ENCODE measurements around the gene HOGA1. TPM values are rescaled to one million over a fixed set of nuclear protein-coding genes. Genes with fewer than 3 reads are reported as not detected.

Gene HOGA1
- total RNA-seq (10 to 100 TPM in 6 of 9 donors, 1 to 10 TPM in 3; 2.1 to 30.8 (median 13.3) TPM), polyA plus RNA-seq (10 to 100 TPM in 2 of 3 donors, 1 to 10 TPM in 1; 3.2 to 13.6 (median 12.1) TPM)
- long read RNA-seq, donor 1 = 0 reads
- long read RNA-seq, donor 2 = 0 reads
- long read RNA-seq, donor 3 = 0 reads
- long read RNA-seq, donor 4, partial matches to known transcripts = 2 of 6 reads
- long read RNA-seq, donor 4, other reads (novel, unspliced or antisense) = 0 of 6 reads
- long read RNA-seq, donor 5, transcript HOGA1-203 (3 exons, 1,999 nt) = minor isoform, 11 of 66 reads
- long read RNA-seq, donor 5, transcript HOGA1-202 (7 exons, 2,488 nt) = major isoform, 45 of 66 reads
- long read RNA-seq, donor 5, partial matches to known transcripts = 2 of 66 reads
- long read RNA-seq, donor 5, other reads (novel, unspliced or antisense) = 8 of 66 reads
- long read RNA-seq, donor 6, partial matches to known transcripts = 1 of 4 reads
- long read RNA-seq, donor 6, other reads (novel, unspliced or antisense) = 1 of 4 reads
- long read RNA-seq, donor 7 = 0 reads
- long read RNA-seq, donor 8 = 0 reads
- long read RNA-seq, donor 9 = 0 reads
- long read RNA-seq, donor 10 = 0 reads

DNA sequence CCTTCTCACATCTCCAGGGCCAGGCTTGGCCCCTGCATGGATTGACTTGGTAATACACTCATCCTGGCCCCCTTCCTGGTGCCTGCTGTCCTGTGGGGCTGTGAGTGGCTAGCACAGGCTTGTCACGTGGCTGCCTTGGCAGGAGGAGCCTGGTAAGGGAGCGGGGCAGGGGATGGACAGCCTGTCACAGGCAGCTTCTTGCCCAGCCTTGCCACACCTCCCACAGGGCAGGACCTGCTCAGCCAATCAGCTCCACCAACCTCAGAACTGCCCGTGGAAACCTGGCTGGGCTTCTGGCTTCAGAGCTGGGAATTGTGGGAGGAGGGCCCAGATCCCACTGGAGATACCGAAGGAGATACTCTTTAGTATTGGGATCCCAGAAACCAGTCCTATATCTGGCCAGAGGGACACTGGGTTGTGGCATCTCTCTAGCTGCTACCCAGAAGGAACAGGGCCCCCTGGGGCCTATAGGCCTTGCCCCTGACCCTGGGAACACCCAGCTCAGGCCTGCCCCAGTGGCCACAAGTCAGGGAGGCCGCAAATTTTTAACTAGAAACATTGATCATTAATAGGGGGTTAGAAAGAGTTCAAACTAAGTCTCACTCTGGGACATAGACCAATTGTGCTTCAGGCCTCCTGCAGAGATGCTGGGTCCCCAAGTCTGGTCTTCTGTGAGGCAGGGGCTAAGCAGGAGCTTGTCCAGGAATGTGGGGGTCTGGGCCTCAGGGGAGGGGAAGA lies at the start of gene HOGA1:
Gene HOGA1, plus strand, starts transcription at position 330 of the 738 bp plus-strand sequence. Its CDS starts 315 bp downstream, at position 645.
- peak within 1 kb of the TSS in 3 of 5 donors; percentile 34 to 71 (median 59) for H3K27ac ChIP-seq
- H3K27me3 ChIP-seq = no peaks in the 10 kb centered on the region
- H3K4me1 ChIP-seq (replicated peaks in 1 of 2) = peaks cover 10 to 32% of the 10 kb centered on the region in 2 donors
- intact Hi-C loops (cut with DNase I) = no loop called here
- H3K4me3 ChIP-seq = peak within 1 kb of the TSS in 1 of 4 donors; percentile 18
- no peaks in the 10 kb centered on the region for H3K36me3 ChIP-seq (replicated peaks in 1 of 2)
- TF ChIP-seq POLR2A (IDR thresholded peaks at IDR 0.05) = peak in 1 of 2 donors; percentile 71
- TF ChIP-seq, protein P1, sequence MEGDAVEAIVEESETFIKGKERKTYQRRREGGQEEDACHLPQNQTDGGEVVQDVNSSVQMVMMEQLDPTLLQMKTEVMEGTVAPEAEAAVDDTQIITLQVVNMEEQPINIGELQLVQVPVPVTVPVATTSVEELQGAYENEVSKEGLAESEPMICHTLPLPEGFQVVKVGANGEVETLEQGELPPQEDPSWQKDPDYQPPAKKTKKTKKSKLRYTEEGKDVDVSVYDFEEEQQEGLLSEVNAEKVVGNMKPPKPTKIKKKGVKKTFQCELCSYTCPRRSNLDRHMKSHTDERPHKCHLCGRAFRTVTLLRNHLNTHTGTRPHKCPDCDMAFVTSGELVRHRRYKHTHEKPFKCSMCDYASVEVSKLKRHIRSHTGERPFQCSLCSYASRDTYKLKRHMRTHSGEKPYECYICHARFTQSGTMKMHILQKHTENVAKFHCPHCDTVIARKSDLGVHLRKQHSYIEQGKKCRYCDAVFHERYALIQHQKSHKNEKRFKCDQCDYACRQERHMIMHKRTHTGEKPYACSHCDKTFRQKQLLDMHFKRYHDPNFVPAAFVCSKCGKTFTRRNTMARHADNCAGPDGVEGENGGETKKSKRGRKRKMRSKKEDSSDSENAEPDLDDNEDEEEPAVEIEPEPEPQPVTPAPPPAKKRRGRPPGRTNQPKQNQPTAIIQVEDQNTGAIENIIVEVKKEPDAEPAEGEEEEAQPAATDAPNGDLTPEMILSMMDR (IDR thresholded peaks at IDR 0.05) = peak in 1 of 6 experiments; percentile 24
- peak; percentile 91 to 99 (median 97) for DNase-seq
- H3K9me3 ChIP-seq (replicated peaks in 1 of 3) = no peaks in the 10 kb centered on the region
- WGBS, 4 donors = 38 to 48% (median 42%) methylated on average over 2 to 5 of the region's 5 CpGs

DNA sequence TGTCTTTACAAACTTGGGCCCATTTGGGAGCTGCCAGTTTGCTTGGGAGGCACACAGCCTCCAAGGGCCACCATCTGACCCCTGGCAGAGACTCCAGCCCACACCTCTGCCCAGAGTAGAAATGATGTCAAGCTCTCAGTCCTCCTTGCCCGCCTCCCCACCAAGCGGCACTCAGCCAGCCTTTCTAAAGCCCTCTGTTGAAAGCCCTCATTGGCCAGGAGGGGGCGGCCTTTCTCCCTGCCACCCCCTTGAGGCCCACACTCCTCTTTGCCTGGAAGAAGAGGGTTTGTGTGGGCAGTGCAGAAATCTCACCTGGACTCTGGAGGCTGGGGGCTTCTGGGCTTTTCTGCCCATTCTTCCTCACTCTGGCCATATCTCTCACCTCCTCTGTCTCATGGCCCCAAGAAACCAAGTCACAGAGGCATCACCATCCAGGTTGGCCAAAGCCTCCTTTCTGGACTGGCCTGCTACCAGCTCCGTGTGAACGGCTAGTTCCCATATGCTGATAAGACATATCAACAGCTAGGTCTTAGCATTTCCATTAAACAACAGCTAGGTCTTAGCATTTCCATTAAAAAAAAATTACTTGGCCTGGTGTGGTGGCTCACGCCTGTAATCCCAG lies 49.3 kb upstream of the HOGA1 start:
- peak in 3 of 7 donors; percentile 34 to 46 (median 44) for DNase-seq
- H3K4me3 ChIP-seq = no peak overlapping the region
- no peaks in the 10 kb centered on the region for H3K9me3 ChIP-seq (replicated peaks in 1 of 3)
- H3K4me1 ChIP-seq (replicated peaks in 1 of 2) = no peaks in the 10 kb centered on the region
- no peaks in the 10 kb centered on the region for H3K27me3 ChIP-seq
- 85 to 92% (median 86%) methylated on average over 4 to 6 of the region's 6 CpGs for WGBS, 4 donors
- intact Hi-C loops (cut with DNase I) = no loop called here
- no peaks in the 10 kb centered on the region for H3K36me3 ChIP-seq (replicated peaks in 1 of 2)
- no peak overlapping the region for H3K27ac ChIP-seq
- TF ChIP-seq POLR2A (IDR thresholded peaks at IDR 0.05) = no peak
- TF ChIP-seq, protein P1 (IDR thresholded peaks at IDR 0.05) = peak; percentile 9 to 45 (median 28)

DNA sequence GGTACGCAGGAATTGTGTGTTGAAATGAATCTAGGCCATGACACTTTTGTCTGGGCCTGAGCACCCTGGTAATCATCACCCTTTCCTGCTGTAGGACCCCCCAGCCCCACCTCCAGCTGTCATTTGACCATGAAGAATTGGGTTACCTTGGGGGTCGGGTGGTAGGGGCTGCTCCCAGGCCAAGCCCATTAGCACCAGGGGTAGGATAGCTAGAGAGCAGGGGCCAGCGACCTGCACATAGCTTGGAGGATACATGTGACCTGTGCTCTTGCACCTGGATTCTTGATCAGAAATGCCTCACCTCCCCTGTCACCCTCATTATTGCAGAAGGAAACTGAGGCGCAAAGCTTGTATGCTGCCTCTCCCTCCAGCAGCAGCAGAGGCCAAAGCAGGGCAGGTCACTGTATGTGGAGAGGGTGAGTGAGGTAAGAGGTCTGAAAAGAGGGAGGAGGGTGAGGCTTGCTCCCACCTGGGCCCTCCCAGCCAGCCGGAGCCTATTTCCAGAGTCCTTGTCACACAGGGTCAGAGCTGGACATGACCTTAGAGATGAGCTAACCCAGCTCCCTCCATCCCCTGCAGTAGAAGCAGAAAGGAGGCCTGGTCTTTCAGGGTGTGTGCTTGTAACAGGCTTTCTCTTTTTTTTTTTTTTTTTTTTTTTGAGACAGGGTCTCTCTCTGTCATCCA lies 46.9 kb upstream of the HOGA1 start:
- no peak for TF ChIP-seq POLR2A (IDR thresholded peaks at IDR 0.05)
- TF ChIP-seq, protein P1 (IDR thresholded peaks at IDR 0.05) = no peak
- intact Hi-C loops (cut with DNase I) = no loop called here
- no peaks in the 10 kb centered on the region for H3K27me3 ChIP-seq
- no peaks in the 10 kb centered on the region for H3K36me3 ChIP-seq (replicated peaks in 1 of 2)
- peaks cover 5 to 8% of the 10 kb centered on the region in 2 donors for H3K4me1 ChIP-seq (replicated peaks in 1 of 2)
- no peak for DNase-seq
- no peak overlapping the region for H3K27ac ChIP-seq
- no peaks in the 10 kb centered on the region for H3K9me3 ChIP-seq (replicated peaks in 1 of 3)
- 68 to 84% (median 83%) methylated on average over 3 to 5 of the region's 5 CpGs for WGBS, 4 donors
- no peak overlapping the region for H3K4me3 ChIP-seq

Measured in adrenal gland (tissue), 19 donors.